Coronary artery (tissue), 2 donors: ENCODE results near the gene NBEA.
"Not testable (repeated sequence)": the region's sequence is repeated elsewhere in the genome, so short reads cannot be mapped to it uniquely, and the experiment has no call there.

Source experiments
- DNase-seq: peaks from one replicate; pipeline ENCODE4 v3.0.0-alpha.2; 2017; ENCODE audit warnings: low spot score
- H3K27ac ChIP-seq, 2 donors: fragments of 200-600 bp; sonication (generic); one replicate each; pipeline ENCODE4 v1.5.1; 2016 to 2019
- H3K4me3 ChIP-seq: fragments of 200-600 bp; sonication (generic); 2 replicates; pipeline ENCODE4 v1.5.1; 2016; ENCODE audit warnings: mild to moderate bottlenecking, moderate library complexity
- CTCF ChIP-seq: fragments of 200-600 bp; sonication (generic); IDR thresholded peaks from one replicate; pipeline ENCODE4 v1.5.1; 2019; ENCODE audit warnings: antibody characterized with exemption

Gene NBEA

GRCh38 chr13:35392768-35393167, 450.7 kb downstream of the NBEA start:
- TF ChIP-seq CTCF, result no peak
- no peak overlapping the region for H3K27ac ChIP-seq
- no peak overlapping the region for H3K4me3 ChIP-seq
- DNase-seq, result no peak

- no peak for DNase-seq
- TF ChIP-seq CTCF, result no peak
- Histone ChIP-seq H3K27ac (no peak overlapping the region), H3K4me3 (no peak overlapping the region)
These were observed 451.8 kb downstream of the NBEA start for GRCh38 chr13:35393886-35394285.

GRCh38 chr13:35408285-35408684, 466.2 kb downstream of the NBEA start:
- not testable (repeated sequence) for H3K27ac ChIP-seq, H3K4me3 ChIP-seq, DNase-seq

GRCh38 chr13:35411059-35411744, 469.1 kb downstream of the NBEA start:
- no peak for TF ChIP-seq CTCF
- H3K4me3 ChIP-seq, result no peak overlapping the region
- no peak for DNase-seq
- H3K27ac ChIP-seq, result no peak overlapping the region

GRCh38 chr13:35448465-35448864, 506.4 kb downstream of the NBEA start:
- no peak for TF ChIP-seq CTCF
- no peak overlapping the region for H3K4me3 ChIP-seq
- H3K27ac ChIP-seq, result no peak overlapping the region
- no peak for DNase-seq

GRCh38 chr13:35449821-35450220, 507.8 kb downstream of the NBEA start:
- H3K4me3 ChIP-seq, result no peak overlapping the region
- no peak for TF ChIP-seq CTCF
- H3K27ac ChIP-seq, result no peak overlapping the region
- no peak for DNase-seq

- no peak overlapping the region for H3K4me3 ChIP-seq
- no peak overlapping the region for H3K27ac ChIP-seq
- DNase-seq, result no peak
- no peak for TF ChIP-seq CTCF
These were observed 513.0 kb downstream of the NBEA start for GRCh38 chr13:35455022-35455421.
